Astrocyte of the spinal cord (primary cell): Measurements from ENCODE around the gene ADAMTS7.
"Not testable (repeated sequence)": the region's sequence is repeated elsewhere in the genome, so short reads cannot be mapped to it uniquely, and the experiment has no call there.

Experiments used
- DNase-seq: peaks from one replicate; pipeline ENCODE4 v3.0.0; 2011; ENCODE audit warnings: low read depth, low spot score
- H3K4me3 ChIP-seq: 2 replicates; pipeline ENCODE4 v1.5.1; 2011; ENCODE audit warnings: low read depth, mild to moderate bottlenecking, low read length, moderate library complexity
- in situ Hi-C: cut with HindIII; loops from 2 replicates; pipeline ENCODE4 v1.10.0; 2017; ENCODE audit warnings: low sequenced_read_pairs
- TF ChIP-seq, protein P1 (sequence below): IDR thresholded peaks from 2 replicates; pipeline ENCODE4 v1.5.1; 2012; ENCODE audit warnings: low read depth, mild to moderate bottlenecking, low read length, inconsistent platforms

ADAMTS7 gene

DNA sequence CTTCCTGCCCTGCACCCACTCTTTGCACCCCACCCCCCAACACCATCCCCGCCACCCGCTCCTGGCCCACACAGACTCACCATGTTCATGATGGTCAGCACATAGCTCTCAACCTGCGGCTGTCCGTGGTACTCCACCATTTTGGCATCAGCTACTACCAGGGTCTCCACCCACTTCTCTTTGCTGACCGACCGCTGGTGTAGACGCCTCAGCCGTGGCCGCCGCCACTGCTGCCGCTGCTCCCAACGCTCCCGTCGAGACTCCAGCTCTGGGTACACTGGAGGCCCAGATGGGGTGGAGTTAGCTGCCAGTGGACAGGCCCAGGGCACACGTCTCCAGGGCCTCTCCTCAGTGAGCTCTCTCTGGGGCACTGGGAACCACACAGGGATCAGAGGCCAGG, 14.8 kb downstream of the ADAMTS7 start:
- no peak overlapping the region for H3K4me3 ChIP-seq
- no peak for DNase-seq
- in situ Hi-C loops: no loop called here
- TF ChIP-seq, protein P1, sequence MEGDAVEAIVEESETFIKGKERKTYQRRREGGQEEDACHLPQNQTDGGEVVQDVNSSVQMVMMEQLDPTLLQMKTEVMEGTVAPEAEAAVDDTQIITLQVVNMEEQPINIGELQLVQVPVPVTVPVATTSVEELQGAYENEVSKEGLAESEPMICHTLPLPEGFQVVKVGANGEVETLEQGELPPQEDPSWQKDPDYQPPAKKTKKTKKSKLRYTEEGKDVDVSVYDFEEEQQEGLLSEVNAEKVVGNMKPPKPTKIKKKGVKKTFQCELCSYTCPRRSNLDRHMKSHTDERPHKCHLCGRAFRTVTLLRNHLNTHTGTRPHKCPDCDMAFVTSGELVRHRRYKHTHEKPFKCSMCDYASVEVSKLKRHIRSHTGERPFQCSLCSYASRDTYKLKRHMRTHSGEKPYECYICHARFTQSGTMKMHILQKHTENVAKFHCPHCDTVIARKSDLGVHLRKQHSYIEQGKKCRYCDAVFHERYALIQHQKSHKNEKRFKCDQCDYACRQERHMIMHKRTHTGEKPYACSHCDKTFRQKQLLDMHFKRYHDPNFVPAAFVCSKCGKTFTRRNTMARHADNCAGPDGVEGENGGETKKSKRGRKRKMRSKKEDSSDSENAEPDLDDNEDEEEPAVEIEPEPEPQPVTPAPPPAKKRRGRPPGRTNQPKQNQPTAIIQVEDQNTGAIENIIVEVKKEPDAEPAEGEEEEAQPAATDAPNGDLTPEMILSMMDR: no peak

DNA sequence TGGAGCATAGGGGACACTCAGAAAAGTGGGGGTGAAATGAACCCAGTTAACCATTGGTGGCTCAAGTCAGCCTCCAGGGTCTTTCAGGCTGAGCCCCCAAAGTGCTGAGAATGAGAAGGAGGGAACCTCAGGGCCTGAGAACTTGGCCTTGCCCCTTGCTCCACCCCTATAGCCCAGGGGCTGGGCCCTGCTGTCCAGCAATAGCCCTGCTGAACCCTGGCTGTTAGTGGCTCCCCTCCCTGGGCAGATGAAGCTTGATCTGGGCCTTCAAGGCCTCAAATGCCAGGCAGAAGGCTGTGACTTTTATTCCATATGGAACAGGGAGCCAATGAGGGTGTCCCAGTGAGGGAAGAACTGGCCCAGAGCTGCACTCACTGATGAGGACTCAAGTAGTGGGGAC, 16.2 kb downstream of the ADAMTS7 start:
- in situ Hi-C loops: no loop called here
- no peak overlapping the region for H3K4me3 ChIP-seq
- TF ChIP-seq, protein P1: no peak
- no peak for DNase-seq

DNA sequence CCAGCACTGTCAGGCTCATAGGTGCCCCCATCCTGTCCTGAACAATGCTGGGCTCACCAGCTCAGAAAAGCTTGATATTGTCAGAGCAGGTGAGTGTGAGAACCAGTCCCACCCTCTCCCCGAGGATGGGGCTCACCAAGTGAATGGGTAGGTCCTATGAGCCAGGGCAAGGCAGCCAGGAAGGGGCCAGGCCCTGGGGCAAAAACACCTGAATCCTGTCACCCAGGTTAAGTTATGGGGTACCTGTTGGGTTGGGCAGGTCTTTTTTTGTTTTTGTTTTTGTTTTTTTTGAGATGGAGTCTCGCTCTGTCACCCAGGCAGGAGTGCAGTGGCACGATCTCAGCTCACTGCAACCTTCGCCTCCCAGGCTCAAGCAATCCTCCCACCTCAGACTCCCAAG, 16.8 kb downstream of the ADAMTS7 start:
- DNase-seq, in situ Hi-C loops, H3K4me3 ChIP-seq: not testable (repeated sequence)

DNA sequence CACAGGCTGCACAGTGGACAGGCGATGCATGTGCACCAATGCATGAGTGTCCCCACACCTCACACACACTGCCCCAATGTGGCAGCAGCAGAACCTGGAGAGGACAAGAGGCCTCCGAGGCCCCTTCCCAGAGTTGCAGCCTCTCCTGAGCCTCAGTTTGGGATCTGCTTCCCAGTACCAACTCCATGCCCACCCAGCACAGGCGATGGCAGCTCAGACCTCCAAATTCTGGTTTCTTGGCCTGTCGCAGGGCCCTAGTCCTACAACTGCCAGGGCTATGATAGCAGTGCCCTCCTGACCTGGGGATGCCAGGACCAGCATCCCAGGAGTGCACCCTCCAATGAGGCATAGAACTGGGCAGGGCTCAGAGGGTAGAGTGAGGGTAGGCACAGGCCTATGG, 19.9 kb downstream of the ADAMTS7 start:
- in situ Hi-C loops: no loop called here

DNA sequence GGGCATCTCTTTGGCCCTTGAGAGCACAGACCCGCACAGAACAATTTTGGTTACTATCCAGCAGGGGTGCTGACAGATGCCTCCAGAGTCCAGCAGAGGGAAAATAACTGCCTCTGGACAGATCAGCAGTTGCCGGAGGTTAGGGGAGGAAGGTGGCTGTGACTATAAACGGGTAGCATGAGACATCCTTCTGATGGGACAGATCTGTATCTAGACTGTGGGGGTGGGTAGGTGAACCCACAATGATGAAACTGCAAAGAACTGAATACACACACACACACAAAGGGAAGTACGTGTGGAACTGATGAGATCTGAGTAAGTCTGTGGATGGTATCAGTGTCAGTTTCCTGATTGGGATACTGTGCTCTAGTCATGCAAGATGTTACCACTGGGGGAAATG, 21.2 kb downstream of the ADAMTS7 start:
- DNase-seq: no peak
- in situ Hi-C loops: no loop called here
- TF ChIP-seq, protein P1: no peak
- H3K4me3 ChIP-seq: no peak overlapping the region

More for the DNA sequence above, 19.9 kb downstream of the ADAMTS7 start:
- TF ChIP-seq, protein P1: no peak
- no peak for DNase-seq
- H3K4me3 ChIP-seq: no peak overlapping the region

DNA sequence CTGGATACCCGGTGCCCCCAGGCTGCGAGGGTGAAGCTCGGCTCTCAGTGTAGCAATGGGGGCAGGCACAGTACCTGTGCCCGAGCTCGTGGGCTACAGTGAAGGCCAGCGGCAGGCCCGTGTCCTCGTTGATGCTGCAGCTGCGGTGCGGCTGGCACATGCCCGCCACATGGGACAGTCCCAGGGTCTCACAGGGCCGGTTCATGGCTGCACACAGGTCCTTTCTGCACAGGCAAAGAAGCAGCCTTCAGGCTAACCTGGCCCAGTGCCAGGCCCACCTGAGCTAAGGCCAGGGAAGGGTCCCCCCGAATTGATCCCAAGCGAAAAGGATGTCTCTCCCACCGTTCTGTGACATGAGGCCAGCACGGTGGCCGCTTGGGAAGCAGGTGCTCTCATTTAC, 21.6 kb downstream of the ADAMTS7 start:
- in situ Hi-C loops: no loop called here
- no peak overlapping the region for H3K4me3 ChIP-seq
- no peak for DNase-seq
- TF ChIP-seq, protein P1: no peak

DNA sequence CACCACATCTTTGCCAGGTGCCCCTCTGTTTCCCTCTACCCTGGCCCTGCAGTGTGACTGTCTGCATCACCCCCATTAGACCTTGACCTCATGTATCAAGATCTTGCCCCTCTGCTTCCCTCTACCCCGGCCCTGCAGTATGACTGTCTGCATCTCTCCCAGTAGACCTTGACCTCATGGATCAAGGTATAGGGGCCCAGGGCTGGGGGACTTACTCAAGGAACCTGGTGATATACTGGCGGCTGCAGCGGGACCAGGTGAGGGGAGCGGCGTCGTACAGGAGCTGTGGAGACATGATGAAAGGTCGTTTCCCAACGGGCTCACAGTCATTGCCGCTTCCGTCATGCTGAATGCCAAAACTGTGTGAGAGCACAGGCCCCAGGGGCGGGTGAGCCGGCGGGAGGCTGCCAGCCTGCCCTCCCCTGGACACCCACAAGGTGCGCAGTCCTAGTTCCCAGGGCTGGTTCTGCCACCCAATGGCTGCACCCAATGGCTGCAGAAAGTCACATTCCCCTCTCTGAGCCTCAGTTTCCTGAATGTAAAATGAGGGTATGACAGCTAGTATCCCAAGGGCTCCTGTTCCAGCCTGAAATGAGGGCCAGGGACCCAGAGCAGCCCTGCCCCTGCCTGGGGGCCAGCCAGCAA, 23.1 kb downstream of the ADAMTS7 start:
- in situ Hi-C loops: no loop called here
- no peak overlapping the region for H3K4me3 ChIP-seq
- TF ChIP-seq, protein P1: no peak
- no peak for DNase-seq

DNA sequence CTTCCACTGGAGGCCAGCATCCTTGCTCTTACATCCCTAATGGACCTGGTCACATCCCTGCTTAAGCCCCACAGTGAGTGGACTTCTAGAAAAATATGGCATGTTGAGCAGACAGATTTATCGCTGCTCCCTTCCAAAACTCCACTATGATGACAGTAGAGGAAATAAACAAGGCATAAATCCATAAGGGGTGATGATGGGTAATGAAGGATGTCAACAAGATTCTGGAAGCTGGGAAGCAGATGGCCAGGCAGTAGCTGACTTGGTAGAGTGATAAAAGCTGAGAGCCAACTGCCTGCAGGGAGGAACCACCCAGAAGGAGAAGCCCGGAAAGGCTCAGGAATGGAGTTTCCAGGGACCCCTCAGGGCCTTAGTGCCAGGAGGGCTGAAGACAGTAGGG, 28.9 kb downstream of the ADAMTS7 start:
- H3K4me3 ChIP-seq, DNase-seq, in situ Hi-C loops: not testable (repeated sequence)

DNA sequence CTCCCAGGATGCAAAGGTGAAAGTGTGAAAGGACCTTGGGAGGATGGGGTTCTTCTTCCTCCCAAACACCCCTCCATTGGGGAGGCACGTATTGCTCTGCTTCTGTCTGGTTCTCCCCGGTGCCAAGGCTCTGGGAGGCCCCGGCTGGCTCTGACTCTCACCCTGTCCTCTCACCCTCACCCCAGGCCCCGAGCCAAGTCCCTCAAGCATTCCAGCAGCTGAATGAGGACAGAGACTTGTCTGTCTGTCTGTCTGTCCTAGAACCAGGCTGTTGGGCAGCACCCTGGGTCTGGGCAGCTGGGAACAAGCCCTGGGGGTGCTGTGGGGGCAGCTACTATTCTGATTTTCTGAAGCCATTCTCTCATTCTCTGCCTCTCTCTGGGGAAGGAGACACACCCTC, 29.9 kb downstream of the ADAMTS7 start:
- in situ Hi-C loops, H3K4me3 ChIP-seq, DNase-seq: not testable (repeated sequence)

DNA sequence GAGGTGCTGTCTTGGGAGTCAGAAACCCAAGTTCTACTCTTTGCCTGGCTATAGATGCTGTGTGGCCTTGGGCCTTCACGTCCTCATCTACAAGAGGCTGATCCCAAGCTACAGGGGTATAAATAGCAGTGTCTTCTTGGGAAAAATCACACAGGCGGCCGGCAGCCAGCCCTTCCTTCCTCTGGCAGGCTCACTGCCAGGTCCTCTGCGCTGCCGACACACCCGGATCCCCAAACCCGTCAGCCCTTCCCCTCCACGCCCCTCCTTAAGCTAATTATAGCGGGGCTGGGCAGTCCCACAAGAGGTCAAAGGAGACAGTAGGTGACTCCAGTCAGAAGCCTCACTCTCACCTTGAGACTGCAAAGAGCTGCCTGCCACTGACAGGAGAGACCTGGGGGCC, 31.3 kb downstream of the ADAMTS7 start:
- H3K4me3 ChIP-seq, DNase-seq, in situ Hi-C loops: not testable (repeated sequence)

DNA sequence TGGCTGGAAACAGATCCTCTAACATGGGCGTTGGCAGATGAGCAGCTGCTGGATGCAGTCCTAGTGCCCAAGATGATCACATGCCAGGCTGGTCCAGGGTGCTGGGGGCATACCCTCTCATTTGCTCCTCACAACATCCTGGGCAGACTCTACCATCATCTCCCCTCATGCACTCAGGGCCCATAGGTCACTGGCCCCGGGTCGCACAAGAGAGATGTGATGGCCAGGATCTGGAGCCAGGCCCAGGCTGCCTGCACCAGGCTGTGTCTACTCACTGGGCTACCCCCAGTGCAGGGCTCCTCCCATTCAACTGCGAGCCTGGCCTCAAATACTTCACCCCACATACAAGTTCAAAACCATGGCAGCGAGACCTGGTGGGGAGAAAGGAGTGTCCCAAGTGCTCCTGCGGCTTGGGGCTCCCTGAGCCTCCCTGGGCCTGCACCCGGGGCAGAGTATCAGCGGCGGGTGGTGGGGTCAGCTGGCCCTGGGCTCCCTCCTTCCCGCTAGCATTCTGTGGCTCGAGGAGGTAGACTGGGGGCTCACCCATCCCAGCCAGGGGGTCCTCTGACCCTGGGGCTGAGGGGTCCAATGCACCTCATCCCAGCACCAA, 32.0 kb downstream of the ADAMTS7 start:
- DNase-seq, H3K4me3 ChIP-seq, in situ Hi-C loops: not testable (repeated sequence)
